ENCODE measurements around the gene RACK1.

GRCh38 chr5:181212934-181213333 is 30.8 kb downstream of the RACK1 start:
- no peak for TF ChIP-seq CTCF (IDR thresholded peaks at IDR 0.05; ENCODE audit: low read length)
- no peak for TF ChIP-seq EZH2 (IDR thresholded peaks at IDR 0.05; ENCODE audit: borderline replicate concordance, low read length)

Measured in OCI-LY1 (cell line).